Brain microvascular endothelial cell (primary cell): ENCODE data around the gene DLGAP1.
A peak's percentile ranks its signal among the peaks of the same experiment; 100 is the strongest.

ENCODE experiments used
- DNase-seq: peaks from one replicate; pipeline ENCODE4 v3.0.0-alpha.2; 2020
- H3K27ac ChIP-seq: fragments of 250-450 bp; sonication (Bioruptor Pico); 2 replicates; pipeline ENCODE4 v1.5.1; 2020; ENCODE audit warnings: mild to moderate bottlenecking, moderate library complexity
- H3K27me3 ChIP-seq: fragments of 250-450 bp; sonication (Bioruptor Pico); replicated peaks from 2 replicates; pipeline ENCODE4 v1.5.1; 2020; ENCODE audit warnings: mild to moderate bottlenecking
- H3K36me3 ChIP-seq: fragments of 250-450 bp; sonication (Bioruptor Pico); replicated peaks from 2 replicates; pipeline ENCODE4 v1.5.1; 2020; ENCODE audit warnings: mild to moderate bottlenecking
- H3K4me3 ChIP-seq: 2 replicates; pipeline ENCODE4 v1.5.1; 2011; ENCODE audit warnings: low read depth, mild to moderate bottlenecking, control low read depth, low read length, moderate library complexity
- CTCF ChIP-seq: IDR thresholded peaks from 2 replicates; pipeline ENCODE4 v1.5.1; 2011; ENCODE audit warnings: low read depth, mild to moderate bottlenecking, moderate library complexity, low read length, control low read depth, inconsistent platforms; ENCODE audit errors: missing control alignments
- in situ Hi-C: cut with HindIII; loops from 2 replicates; pipeline ENCODE4 v1.10.0; 2017; ENCODE audit warnings: low sequenced_read_pairs, low pct_ligation_motif_present

Gene DLGAP1

GRCh38 chr18:3598581-3598980, 856.5 kb downstream of the DLGAP1 start:
- H3K4me3 ChIP-seq: no peak overlapping the region
- H3K36me3 ChIP-seq: peaks cover 4% of the 10 kb centered on the region
- in situ Hi-C loops: no loop called here
- H3K27ac ChIP-seq: no peak overlapping the region
- no peaks in the 10 kb centered on the region for H3K27me3 ChIP-seq
- TF ChIP-seq CTCF: no peak
- no peak for DNase-seq

GRCh38 chr18:3597409-3598357, 857.4 kb downstream of the DLGAP1 start:
- DNase-seq: no peak
- Histone ChIP-seq H3K4me3 (no peak overlapping the region), H3K36me3 (peaks cover 4% of the 10 kb centered on the region), H3K27me3 (no peaks in the 10 kb centered on the region), H3K27ac (no peak overlapping the region)
- TF ChIP-seq CTCF: no peak
- in situ Hi-C loops: no loop called here

- H3K27ac ChIP-seq: peak overlapping the region; percentile 95
- H3K4me3 ChIP-seq: no peak overlapping the region
- H3K36me3 ChIP-seq: peaks cover 4% of the 10 kb centered on the region
- in situ Hi-C loops: no loop called here
- H3K27me3 ChIP-seq: no peaks in the 10 kb centered on the region
- peak; percentile 30 for DNase-seq
- TF ChIP-seq CTCF: peak; percentile 43
These were observed 858.3 kb downstream of the DLGAP1 start for GRCh38 chr18:3596637-3597384.

GRCh38 chr18:3596324-3596636, 858.8 kb downstream of the DLGAP1 start:
- Histone ChIP-seq H3K27ac (peak overlapping the region; percentile 95), H3K4me3 (no peak overlapping the region), H3K27me3 (no peaks in the 10 kb centered on the region), H3K36me3 (peaks cover 4% of the 10 kb centered on the region)
- DNase-seq: no peak
- no peak for TF ChIP-seq CTCF
- in situ Hi-C loops: no loop called here

- no peaks in the 10 kb centered on the region for H3K27me3 ChIP-seq
- no peak for TF ChIP-seq CTCF
- peaks cover 4% of the 10 kb centered on the region for H3K36me3 ChIP-seq
- peak; percentile 92 for DNase-seq
- in situ Hi-C loops: no loop called here
- peak overlapping the region; percentile 65 for H3K4me3 ChIP-seq
- peak overlapping the region; percentile 95 for H3K27ac ChIP-seq
These were observed 859.5 kb downstream of the DLGAP1 start for GRCh38 chr18:3595369-3596273.
